CD14-positive monocyte (primary cell): ENCODE data around the gene CUL1. TPM values are rescaled to one million over a fixed set of nuclear protein-coding genes. Genes with fewer than 3 reads are reported as not detected.

Experiments
- DNase-seq, 3 donors: peaks; one replicate each; pipeline ENCODE4 v3.0.0-alpha.2; 2011 to 2022
- H2AFZ ChIP-seq: 2 replicates; pipeline ENCODE4 v1.6.0; 2012; ENCODE audit warnings: mild to moderate bottlenecking, low read depth, low read length, inconsistent platforms; ENCODE audit not compliant: insufficient read depth, poor library complexity, severe bottlenecking
- H3K27ac ChIP-seq, 2 donors: 1 replicate in 1 of 2; 2 replicates in 1 of 2; pipeline ENCODE4 v1.5.1; 2012 to 2013; ENCODE audit warnings: low read length in 2 of 2, control low read depth in 1 of 2, inconsistent platforms in 1 of 2, low read depth in 1 of 2, mild to moderate bottlenecking in 1 of 2
- H3K27me3 ChIP-seq, 2 donors: one replicate each; pipeline versions ENCODE4 v1.6.0 to v1.6.1; 2011 to 2013; ENCODE audit warnings: low read length in 2 of 2; ENCODE audit not compliant: control insufficient read depth in 2 of 2, insufficient read depth in 2 of 2
- H3K36me3 ChIP-seq, 2 donors: replicated peaks in 1 of 2; 1 replicate in 1 of 2; 2 replicates in 1 of 2; pipeline versions ENCODE4 v1.5.1 to v1.6.1; 2012 to 2013; ENCODE audit warnings: low read length in 2 of 2, control low read depth in 1 of 2, inconsistent platforms in 1 of 2, mild to moderate bottlenecking in 1 of 2; ENCODE audit not compliant: insufficient read depth in 2 of 2, control insufficient read depth in 1 of 2
- H3K4me1 ChIP-seq, 2 donors: 1 replicate in 1 of 2; 2 replicates in 1 of 2; pipeline versions ENCODE4 v1.5.1 to v1.6.1; 2012 to 2013; ENCODE audit warnings: low read length in 2 of 2, control low read depth in 1 of 2, inconsistent platforms in 1 of 2, mild to moderate bottlenecking in 1 of 2, moderate library complexity in 1 of 2; ENCODE audit not compliant: insufficient read depth in 2 of 2, control insufficient read depth in 1 of 2
- H3K4me2 ChIP-seq: replicated peaks from 2 replicates; pipeline ENCODE3; 2012; ENCODE audit warnings: low read length, moderate library complexity, mild to moderate bottlenecking; ENCODE audit not compliant: poor library complexity, severe bottlenecking; ENCODE audit errors: extremely low read depth
- H3K4me3 ChIP-seq, 3 experiments: fragments of 200-600 bp in 1 of 3; sonication (generic) in 1 of 3; replicated peaks in 1 of 3; 1 replicate in 2 of 3; 2 replicates in 1 of 3; pipeline ENCODE4 v1.5.1; 2011 to 2013; ENCODE audit warnings: low read length in 3 of 3, mild to moderate bottlenecking in 3 of 3, control low read depth in 2 of 3, low read depth in 2 of 3, inconsistent platforms in 1 of 3, moderate library complexity in 1 of 3
- H3K79me2 ChIP-seq: 2 replicates; pipeline ENCODE4 v1.6.0; 2012; ENCODE audit warnings: mild to moderate bottlenecking, control low read depth, inconsistent platforms, low read length, moderate library complexity; ENCODE audit not compliant: insufficient read depth
- H3K9ac ChIP-seq: 2 replicates; pipeline ENCODE4 v1.6.0; 2017; ENCODE audit warnings: low read length, mild to moderate bottlenecking; ENCODE audit not compliant: insufficient read depth, poor library complexity, severe bottlenecking
- H3K9me3 ChIP-seq, 2 donors: replicated peaks in 1 of 2; 1 replicate in 1 of 2; 2 replicates in 1 of 2; pipeline versions ENCODE4 v1.5.1 to v1.6.1; 2012 to 2013; ENCODE audit warnings: low read length in 2 of 2, control low read depth in 1 of 2; ENCODE audit not compliant: control insufficient read depth in 1 of 2, insufficient read depth in 1 of 2
- H4K20me1 ChIP-seq: 2 replicates; pipeline ENCODE4 v1.6.0; 2012; ENCODE audit warnings: mild to moderate bottlenecking, low read length, control low read depth, moderate library complexity; ENCODE audit not compliant: insufficient read depth
- H3K27ac Mint-ChIP-seq, 7 donors: one replicate each; pipeline ENCODE4 v1.8.0; 2020; ENCODE audit warnings: mild to moderate bottlenecking in 7 of 7, mixed read lengths in 7 of 7, moderate library complexity in 6 of 7, inconsistent platforms in 2 of 7
- H3K27me3 Mint-ChIP-seq, 3 donors: one replicate each; pipeline ENCODE4 v1.8.0; 2021 to 2022; ENCODE audit warnings: low read depth in 3 of 3, mild to moderate bottlenecking in 3 of 3, mixed read lengths in 3 of 3, moderate library complexity in 3 of 3, inconsistent platforms in 1 of 3
- H3K36me3 Mint-ChIP-seq, 2 donors: one replicate each; pipeline ENCODE4 v1.8.0; 2020; ENCODE audit warnings: mixed read lengths in 2 of 2, inconsistent platforms in 1 of 2, mild to moderate bottlenecking in 1 of 2
- H3K4me1 Mint-ChIP-seq: one replicate; pipeline ENCODE4 v1.8.0; 2020; ENCODE audit warnings: mild to moderate bottlenecking, mixed read lengths
- H3K4me3 Mint-ChIP-seq, 2 donors: one replicate each; pipeline ENCODE4 v1.8.0; 2020; ENCODE audit warnings: mild to moderate bottlenecking in 2 of 2, mixed read lengths in 2 of 2, moderate library complexity in 1 of 2
- H3K9me3 Mint-ChIP-seq, 7 donors: one replicate each; pipeline ENCODE4 v1.8.0; 2020 to 2022; ENCODE audit warnings: mixed read lengths in 7 of 7, mild to moderate bottlenecking in 6 of 7, moderate library complexity in 6 of 7, inconsistent platforms in 2 of 7
- WGBS: methylation state at CpG from one replicate; pipeline ENCODE4 v1.1.5; 2013; ENCODE audit warnings: missing lambda C conversion rate; ENCODE audit not compliant: insufficient coverage; 5-methylcytosine and 5-hydroxymethylcytosine counted together
- intact Hi-C, 2 donors: fragments of 100-400 bp; cut with micrococcal nuclease; formaldehyde crosslinking; loops; one replicate each; pipeline versions ENCODE4 v1.15.0 to v1.15.1; 2023
- polyA plus RNA-seq, 3 donors: library from polyadenylated mRNA; depleted of rRNA in 1 of 3; unstranded in 2 of 3; stranded (reverse) in 1 of 3; fragments of 300-500 nt in 2 of 3; fragments of >200 nt in 1 of 3; fragmentation: Illumina TruSeq in 2 of 3; gene quantifications; 1 replicate in 2 of 3; 2 replicates in 1 of 3; pipeline ENCODE4 v1.2.3, GENCODE V29; 2012 to 2021
- TF ChIP-seq, protein P1 (sequence below): fragments of 200-600 bp; IDR thresholded peaks from one replicate; pipeline ENCODE4 v1.8.0; 2022; ENCODE audit warnings: antibody characterized with exemption, mild to moderate bottlenecking

The CUL1 gene
- polyA plus RNA-seq, 3 donors: 22.8 to 32.6 (median 23.9) TPM

DNA sequence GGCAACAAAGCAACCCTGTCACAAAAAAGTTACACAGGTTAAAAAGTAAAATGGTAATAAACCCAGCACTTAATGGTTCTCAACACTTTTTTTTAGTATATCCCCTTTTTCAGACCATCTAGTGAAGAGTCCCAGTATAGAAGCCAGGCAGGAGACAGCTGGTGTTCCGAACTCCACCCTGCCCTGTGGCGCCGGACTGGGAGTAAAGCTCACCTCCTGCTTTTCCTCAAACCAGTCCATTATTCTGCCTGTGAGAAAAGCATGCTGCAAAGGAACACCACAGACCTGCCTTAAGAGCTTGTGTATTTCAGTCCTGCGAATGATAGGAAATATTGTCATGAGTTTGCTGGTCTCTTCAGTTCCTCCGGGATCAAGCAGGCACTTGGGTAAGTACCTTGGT is 104.4 kb downstream of the CUL1 start:
- Histone ChIP-seq H3K27me3 (no peaks in the 10 kb centered on the region), H3K4me1 (no peaks in the 10 kb centered on the region), H2AFZ (no peak overlapping the region), H3K9me3 (no peaks in the 10 kb centered on the region), H3K9ac (no peak overlapping the region), H3K79me2 (no peaks in the 10 kb centered on the region), H4K20me1 (no peaks in the 10 kb centered on the region), H3K4me3 (no peak overlapping the region), H3K36me3 (peaks cover 61 to 92% of the 10 kb centered on the region in 2 donors), H3K27ac (no peak overlapping the region), H3K4me2 (no peak overlapping the region)
- Mint-ChIP-seq H3K4me3 (no peak overlapping the region), H3K9me3 (peaks cover 0 to 3% (median 0%) of the 10 kb centered on the region in 7 donors), H3K36me3 (peaks cover 70 to 73% of the 10 kb centered on the region in 2 donors), H3K27me3 (no peaks in the 10 kb centered on the region), H3K27ac (peak overlapping the region in 2 of 7 donors; percentile 28 to 42), H3K4me1 (no peaks in the 10 kb centered on the region)
- DNase-seq: no peak
- intact Hi-C loops: no loop called here
- TF ChIP-seq, protein P1, sequence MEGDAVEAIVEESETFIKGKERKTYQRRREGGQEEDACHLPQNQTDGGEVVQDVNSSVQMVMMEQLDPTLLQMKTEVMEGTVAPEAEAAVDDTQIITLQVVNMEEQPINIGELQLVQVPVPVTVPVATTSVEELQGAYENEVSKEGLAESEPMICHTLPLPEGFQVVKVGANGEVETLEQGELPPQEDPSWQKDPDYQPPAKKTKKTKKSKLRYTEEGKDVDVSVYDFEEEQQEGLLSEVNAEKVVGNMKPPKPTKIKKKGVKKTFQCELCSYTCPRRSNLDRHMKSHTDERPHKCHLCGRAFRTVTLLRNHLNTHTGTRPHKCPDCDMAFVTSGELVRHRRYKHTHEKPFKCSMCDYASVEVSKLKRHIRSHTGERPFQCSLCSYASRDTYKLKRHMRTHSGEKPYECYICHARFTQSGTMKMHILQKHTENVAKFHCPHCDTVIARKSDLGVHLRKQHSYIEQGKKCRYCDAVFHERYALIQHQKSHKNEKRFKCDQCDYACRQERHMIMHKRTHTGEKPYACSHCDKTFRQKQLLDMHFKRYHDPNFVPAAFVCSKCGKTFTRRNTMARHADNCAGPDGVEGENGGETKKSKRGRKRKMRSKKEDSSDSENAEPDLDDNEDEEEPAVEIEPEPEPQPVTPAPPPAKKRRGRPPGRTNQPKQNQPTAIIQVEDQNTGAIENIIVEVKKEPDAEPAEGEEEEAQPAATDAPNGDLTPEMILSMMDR: no peak
- WGBS: 100% methylated on average over 5 of the region's 5 CpGs

DNA sequence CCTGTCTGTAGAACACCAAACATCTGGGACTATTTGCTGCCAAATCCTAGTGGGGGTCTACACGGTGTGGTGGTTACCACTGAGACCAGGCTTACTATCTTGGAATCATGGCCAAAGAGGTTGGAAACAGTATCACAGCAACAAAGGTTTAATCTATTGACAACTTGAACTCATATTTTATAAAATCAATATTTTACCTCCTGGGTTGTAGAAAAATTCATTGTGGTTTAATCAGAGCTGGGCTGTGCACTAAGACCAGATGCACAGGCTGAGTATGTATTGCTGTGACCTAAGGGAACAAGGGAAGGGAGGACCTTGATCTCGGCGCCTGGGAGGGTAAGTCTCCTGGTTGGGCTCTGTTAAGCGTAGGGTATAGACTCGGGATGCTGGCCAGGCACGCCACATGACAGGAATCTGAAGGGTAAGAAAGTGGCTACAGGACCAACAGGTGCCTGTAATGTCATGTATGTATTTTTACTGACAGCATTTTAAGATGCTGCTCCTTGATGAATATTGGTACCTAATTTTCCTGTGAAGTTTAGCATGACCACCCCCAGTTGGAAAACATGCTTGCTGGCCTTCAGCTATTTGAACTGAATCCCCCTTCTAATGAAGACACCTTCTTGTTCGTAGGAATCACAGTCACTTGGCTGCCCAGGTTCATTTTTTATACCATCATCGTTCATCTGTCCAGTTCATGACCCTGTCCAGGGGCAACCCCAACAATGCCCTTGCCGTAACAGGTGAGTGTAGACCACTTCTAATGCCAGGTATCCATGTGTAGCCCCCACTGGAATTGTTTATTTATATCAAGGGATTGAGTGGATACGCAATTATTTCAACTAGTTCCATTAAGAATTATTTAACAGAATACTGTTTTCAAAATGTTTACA is 105.9 kb downstream of the CUL1 start:
- Mint-ChIP-seq H3K27me3 (no peaks in the 10 kb centered on the region), H3K27ac (peak overlapping the region in 1 of 7 donors; percentile 9), H3K4me1 (no peaks in the 10 kb centered on the region), H3K9me3 (peaks cover 0 to 2% (median 0%) of the 10 kb centered on the region in 7 donors), H3K36me3 (peaks cover 66 to 73% of the 10 kb centered on the region in 2 donors), H3K4me3 (no peak overlapping the region)
- no peak overlapping the region for H3K4me2 ChIP-seq
- intact Hi-C loops: no loop called here
- WGBS: 87% methylated on average over 5 of the region's 10 CpGs
- TF ChIP-seq, protein P1: no peak
- no peaks in the 10 kb centered on the region for H3K79me2 ChIP-seq
- peaks cover 53 to 92% of the 10 kb centered on the region in 2 donors for H3K36me3 ChIP-seq
- H3K9ac ChIP-seq: no peak overlapping the region
- H3K9me3 ChIP-seq: no peaks in the 10 kb centered on the region
- H3K4me1 ChIP-seq: no peaks in the 10 kb centered on the region
- no peak overlapping the region for H3K4me3 ChIP-seq
- H3K27me3 ChIP-seq: no peaks in the 10 kb centered on the region
- no peak for DNase-seq
- no peak overlapping the region for H3K27ac ChIP-seq
- no peak overlapping the region for H2AFZ ChIP-seq
- H4K20me1 ChIP-seq: no peaks in the 10 kb centered on the region
